Heart right ventricle (tissue), 16 donors: ENCODE data around the gene CCDC192. TPM values are rescaled to one million over a fixed set of nuclear protein-coding genes. Genes with fewer than 3 reads are reported as not detected.

Experiments used
- ATAC-seq, 8 donors: fragments of 200-7000 bp; cut with Tn5 transposase; one replicate each; pipeline ENCODE4 v1.9.1; 2020; ENCODE audit warnings: mild to moderate bottlenecking in 8 of 8, moderate library complexity in 8 of 8, moderate number of reproducible peaks in 1 of 8
- DNase-seq, 2 donors: peaks; one replicate each; pipeline ENCODE4 v3.0.0-alpha.2; 2020
- H3K27ac ChIP-seq, 10 donors: fragments of 200-600 bp; sonication (generic) in 2 of 10; one replicate each; pipeline versions ENCODE4 v1.5.0 to v1.8.0; 2020 to 2022; ENCODE audit warnings: mild to moderate bottlenecking in 3 of 10
- H3K27me3 ChIP-seq, 7 donors: fragments of 200-600 bp; one replicate each; pipeline ENCODE4 v1.8.0; 2021 to 2022; ENCODE audit warnings: mild to moderate bottlenecking in 2 of 7
- H3K36me3 ChIP-seq, 9 donors: fragments of 200-600 bp; sonication (generic) in 1 of 9; one replicate each; pipeline versions ENCODE4 v1.5.0 to v1.8.0; 2020 to 2022; ENCODE audit warnings: mild to moderate bottlenecking in 2 of 9
- H3K4me1 ChIP-seq, 9 donors: fragments of 200-600 bp; sonication (generic) in 1 of 9; one replicate each; pipeline versions ENCODE4 v1.5.0 to v1.8.0; 2020 to 2022; ENCODE audit warnings: mild to moderate bottlenecking in 4 of 9
- H3K4me3 ChIP-seq, 10 donors: fragments of 200-600 bp; sonication (generic) in 2 of 10; one replicate each; pipeline versions ENCODE4 v1.5.0 to v1.8.0; 2020 to 2022; ENCODE audit warnings: mild to moderate bottlenecking in 7 of 10, moderate library complexity in 2 of 10
- H3K9me3 ChIP-seq, 11 donors: fragments of 200-600 bp in 10 of 11; sonication (generic) in 2 of 11; one replicate each; pipeline versions ENCODE4 v1.5.0 to v1.8.0; 2013 to 2022; ENCODE audit warnings: mild to moderate bottlenecking in 2 of 11, control low read depth in 1 of 11, moderate library complexity in 1 of 11
- WGBS, 2 donors: extraction: QIAGEN DNeasy Blood & Tissue Kit; methylation state at CpG; one replicate each; pipeline ENCODE4 v1.1.7; 2013; ENCODE audit warnings: inconsistent platforms in 1 of 2; 5-methylcytosine and 5-hydroxymethylcytosine counted together
- intact Hi-C, 10 donors: fragments of 100-400 bp; cut with DNase I; formaldehyde crosslinking; loops; one replicate each; pipeline versions ENCODE4 v1.11.1 to v1.14.2; 2022
- polyA plus RNA-seq, 2 donors: library from polyadenylated mRNA; stranded (reverse); fragments of 200-250 nt; gene quantifications; one replicate each; pipeline ENCODE4 v1.2.3, GENCODE V29; 2013
- total RNA-seq, 10 donors: library from RNA; stranded (reverse); fragmentation: NEBNext Ultra II Directional in 3 of 10; extraction: Animal tissue kit (Norgen Biotek cat#: 25700) in 3 of 10; gene quantifications; one replicate each; pipeline versions ENCODE4 v1.2.1 to v1.2.4, GENCODE V29; 2021 to 2023
- TF ChIP-seq, protein P1 (sequence below), 9 donors: fragments of 200-600 bp; sonication (generic) in 2 of 9; IDR thresholded peaks; one replicate each; pipeline versions ENCODE4 v1.5.0 to v1.8.0; 2021 to 2022; ENCODE audit warnings: antibody characterized with exemption in 9 of 9, mild to moderate bottlenecking in 5 of 9, moderate library complexity in 1 of 9
- donor health status: Arrhythmogenic right ventricular cardiomyopathy.
- donor health status: ischemic (EF 13 %, LVEDD 7.1; RV severe dilation, severe dysfunction).
- donor health status: healthy with polysubstance abuse.
- donor health status: DM: no; HTN: yes; CAD: no.
- donor health status: DM: no; HTN: no; CAD: no.
- donor health status: ischemic (EF 25% LVEDD 6.9; RV normal size, moderate dysfunction).
- donor health status: ischemic (EF 25% LVEDD 5.7; RV mildly dilated, moderate dysfunction).
- donor health status: healthy.
- donor health status: DM: yes; HTN: yes; CAD: no.
- donor health status: Ischemic cardiomyopathy.
- donor health status: ischemic (EF 35%, LVEDD 5.7; RV mildly dilated, moderate dysfunction).
- donor health status: nonischemic (EF 11% LVEDD 7.7; RV severe dilation, severe dysfunction).
- donor health status: DM: yes; HTN: yes; CAD: no.
- donor health status: PGD.
- donor health status: ischemic (EF 29% LVEDD 5.4; RV normal size, mild dysfunction).
- donor health status: nonischemic (EF 23%, LVEDD 6.1; RV moderate dilation, normal function).

The CCDC192 gene
- total and polyA plus RNA-seq, 12 donors: 0.13 to 0.76 (median 0.33) TPM; not detected in 8

DNA sequence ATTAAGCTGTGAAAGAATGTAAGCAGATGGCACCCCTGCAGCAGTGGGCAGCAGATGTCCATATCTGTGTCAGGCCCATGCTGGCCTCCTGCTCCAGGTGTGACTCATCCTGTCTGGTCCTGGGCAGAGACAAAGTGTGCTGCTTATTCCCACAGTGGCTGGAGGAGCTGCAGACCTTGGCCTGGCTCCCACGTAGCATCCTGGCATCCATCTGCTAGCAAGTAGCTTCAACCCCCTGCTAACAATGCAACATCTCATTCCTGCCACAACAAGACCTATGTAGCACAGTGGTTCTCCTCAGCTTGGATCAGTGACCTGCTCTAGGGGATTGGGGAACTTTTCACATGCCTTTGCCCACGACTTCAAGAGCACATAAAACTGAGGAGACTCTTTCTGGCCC, 254.0 kb downstream of the CCDC192 start:
- intact Hi-C loops: no loop called here
- Histone ChIP-seq H3K9me3 (peaks cover 0 to 9% (median 0%) of the 10 kb centered on the region in 11 donors), H3K4me3 (no peak overlapping the region), H3K27me3 (no peaks in the 10 kb centered on the region), H3K4me1 (peaks cover 22 to 56% (median 40%) of the 10 kb centered on the region in 9 donors), H3K27ac (peak overlapping the region in 1 of 10 donors; percentile 64), H3K36me3 (peaks cover 0 to 5% (median 0%) of the 10 kb centered on the region in 9 donors)
- DNase-seq: peak; percentile 36 to 44
- peak in 6 of 8 donors; percentile 34 to 92 (median 70) for ATAC-seq
- 38 to 47% methylated on average over 2 of the region's 2 CpGs for WGBS, 2 donors
- TF ChIP-seq, protein P1, sequence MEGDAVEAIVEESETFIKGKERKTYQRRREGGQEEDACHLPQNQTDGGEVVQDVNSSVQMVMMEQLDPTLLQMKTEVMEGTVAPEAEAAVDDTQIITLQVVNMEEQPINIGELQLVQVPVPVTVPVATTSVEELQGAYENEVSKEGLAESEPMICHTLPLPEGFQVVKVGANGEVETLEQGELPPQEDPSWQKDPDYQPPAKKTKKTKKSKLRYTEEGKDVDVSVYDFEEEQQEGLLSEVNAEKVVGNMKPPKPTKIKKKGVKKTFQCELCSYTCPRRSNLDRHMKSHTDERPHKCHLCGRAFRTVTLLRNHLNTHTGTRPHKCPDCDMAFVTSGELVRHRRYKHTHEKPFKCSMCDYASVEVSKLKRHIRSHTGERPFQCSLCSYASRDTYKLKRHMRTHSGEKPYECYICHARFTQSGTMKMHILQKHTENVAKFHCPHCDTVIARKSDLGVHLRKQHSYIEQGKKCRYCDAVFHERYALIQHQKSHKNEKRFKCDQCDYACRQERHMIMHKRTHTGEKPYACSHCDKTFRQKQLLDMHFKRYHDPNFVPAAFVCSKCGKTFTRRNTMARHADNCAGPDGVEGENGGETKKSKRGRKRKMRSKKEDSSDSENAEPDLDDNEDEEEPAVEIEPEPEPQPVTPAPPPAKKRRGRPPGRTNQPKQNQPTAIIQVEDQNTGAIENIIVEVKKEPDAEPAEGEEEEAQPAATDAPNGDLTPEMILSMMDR (IDR thresholded peaks at IDR 0.05): no peak

DNA sequence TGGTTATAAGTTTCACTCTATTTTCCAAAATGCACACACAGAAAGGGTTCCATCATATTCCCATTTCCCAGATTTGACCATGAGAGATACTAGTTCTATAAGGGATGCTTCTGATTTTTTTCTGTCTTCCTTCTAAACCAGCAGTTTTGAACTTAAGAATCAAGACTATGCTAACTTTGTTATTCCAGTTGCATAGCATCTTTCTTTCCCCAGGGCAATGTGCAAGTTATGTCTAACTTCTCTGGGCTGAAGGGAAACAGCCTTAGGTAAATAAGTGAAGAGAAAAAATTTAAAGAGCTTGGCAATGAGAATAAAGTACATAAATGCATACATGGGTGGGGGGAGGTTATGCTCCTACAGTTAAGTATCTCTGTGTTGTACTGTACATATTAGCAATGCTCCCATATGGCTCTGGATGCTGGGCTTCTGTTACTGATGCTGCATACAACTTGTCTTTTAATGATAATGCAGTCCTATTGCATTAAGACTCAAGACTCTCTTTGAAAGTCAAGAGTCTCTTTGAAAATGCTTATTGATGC, 254.6 kb downstream of the CCDC192 start:
- Histone ChIP-seq H3K4me3 (no peak overlapping the region), H3K27ac (peak overlapping the region in 4 of 10 donors; percentile 25 to 81 (median 64)), H3K36me3 (peaks cover 0 to 5% (median 0%) of the 10 kb centered on the region in 9 donors), H3K27me3 (no peaks in the 10 kb centered on the region), H3K9me3 (peaks cover 0 to 9% (median 0%) of the 10 kb centered on the region in 11 donors), H3K4me1 (peaks cover 22 to 61% (median 40%) of the 10 kb centered on the region in 9 donors)
- TF ChIP-seq, protein P1 (IDR thresholded peaks at IDR 0.05): no peak
- DNase-seq (no peak), ATAC-seq (no peak)
- intact Hi-C loops: loop anchor here in 1 of 10 donors (2.0 kb wide), 1 partner anchor 125 kb away; the partner anchor contains the start of gene SLC12A2

DNA sequence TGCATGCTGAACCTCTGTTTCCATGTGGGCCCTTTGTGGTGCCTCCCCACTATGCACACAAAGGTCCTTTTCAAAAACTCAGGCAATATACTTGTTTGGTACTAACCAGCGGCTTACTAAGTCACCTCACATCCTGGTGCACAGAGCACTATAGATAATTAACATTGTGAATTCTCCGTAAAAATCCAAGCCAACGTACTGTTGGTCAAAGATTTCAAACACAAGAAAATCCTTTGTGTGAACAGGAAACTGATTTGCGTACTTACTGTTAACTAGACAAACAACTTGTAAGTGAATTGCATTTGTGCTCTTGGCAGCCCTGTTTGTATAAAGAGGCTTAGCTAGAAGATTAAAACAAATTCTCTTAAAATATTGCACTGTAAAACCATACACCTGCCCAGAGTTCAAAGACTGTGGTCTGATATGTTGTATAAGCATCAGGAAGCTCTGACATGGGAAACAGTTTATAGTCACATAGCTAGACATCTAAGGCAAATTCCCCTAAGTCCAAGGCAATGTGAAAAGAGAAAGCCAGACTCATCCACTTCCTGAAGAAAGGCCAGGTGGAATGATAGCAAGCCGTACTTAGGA, 255.3 kb downstream of the CCDC192 start:
- ATAC-seq (peak in 1 of 8 donors; percentile 23), DNase-seq (no peak)
- intact Hi-C loops: loop anchor here in 1 of 10 donors (2.0 kb wide), 1 partner anchor 124 kb away; the partner anchor contains the start of gene SLC12A2
- WGBS, 2 donors: 63 to 69% methylated on average over 5 of the region's 5 CpGs
- Histone ChIP-seq H3K4me3 (no peak overlapping the region), H3K27ac (peak overlapping the region in 6 of 10 donors; percentile 17 to 81 (median 48)), H3K4me1 (peaks cover 22 to 66% (median 40%) of the 10 kb centered on the region in 9 donors), H3K36me3 (peaks cover 0 to 5% (median 0%) of the 10 kb centered on the region in 9 donors), H3K27me3 (no peaks in the 10 kb centered on the region), H3K9me3 (peaks cover 0 to 9% (median 0%) of the 10 kb centered on the region in 11 donors)
- TF ChIP-seq, protein P1 (IDR thresholded peaks at IDR 0.05): no peak

DNA sequence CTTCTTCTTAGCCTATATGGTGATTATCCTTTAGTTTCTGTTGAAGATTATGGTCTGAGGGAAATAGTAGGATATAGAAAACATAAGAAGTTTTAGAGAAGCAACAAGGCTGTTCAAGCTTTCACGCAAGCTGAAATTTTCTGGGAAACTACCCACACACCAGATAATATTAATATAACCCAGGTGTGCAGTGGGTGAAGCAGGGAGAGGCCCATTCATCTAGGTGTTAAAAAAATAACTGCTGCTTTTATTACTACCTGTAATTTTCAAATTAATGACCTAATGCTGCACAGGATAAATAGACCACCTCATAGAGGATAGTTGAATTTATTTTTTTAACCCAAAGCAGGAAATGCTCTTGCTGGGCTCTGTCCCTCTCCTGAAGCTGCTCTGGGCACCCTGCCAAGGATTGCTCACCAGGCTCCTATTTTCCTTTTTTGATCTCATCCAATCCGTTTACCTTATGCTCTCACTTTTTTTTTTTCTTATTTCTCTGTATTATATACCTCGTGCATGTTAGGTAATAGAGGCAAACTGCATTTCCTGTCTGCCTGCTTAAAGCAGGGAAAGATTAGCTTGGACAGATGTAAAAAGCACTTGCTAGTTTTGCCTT, 256.1 kb downstream of the CCDC192 start:
- peak overlapping the region in 8 of 10 donors; percentile 6 to 81 (median 60) for H3K27ac ChIP-seq

More for the DNA sequence above, 256.1 kb downstream of the CCDC192 start:
- TF ChIP-seq, protein P1 (IDR thresholded peaks at IDR 0.05): no peak
- intact Hi-C loops: loop anchor here in 1 of 10 donors (2.0 kb wide), 1 partner anchor 124 kb away; the partner anchor contains the start of gene SLC12A2
- WGBS, 2 donors: 19 to 24% methylated on average over 3 of the region's 3 CpGs
- Histone ChIP-seq H3K4me1 (peaks cover 22 to 73% (median 40%) of the 10 kb centered on the region in 9 donors), H3K36me3 (peaks cover 0 to 5% (median 0%) of the 10 kb centered on the region in 9 donors), H3K27me3 (no peaks in the 10 kb centered on the region), H3K4me3 (no peak overlapping the region), H3K9me3 (peaks cover 0 to 9% (median 0%) of the 10 kb centered on the region in 11 donors)
- ATAC-seq (peak in 7 of 8 donors; percentile 34 to 70 (median 47)), DNase-seq (peak; percentile 65 to 75)
